Vagina (tissue), 2 donors: ENCODE results near the gene HSPA1B. TPM values are rescaled to one million over a fixed set of nuclear protein-coding genes. Genes with fewer than 3 reads are reported as not detected.

ENCODE experiments used
- DNase-seq, 2 donors: peaks; one replicate each; pipeline ENCODE4 v3.0.0-alpha.2; 2017; ENCODE audit errors: extremely low spot score in 2 of 2
- H3K27ac ChIP-seq: fragments of 200-600 bp; sonication (generic); one replicate; pipeline ENCODE4 v1.5.1; 2019
- H3K27me3 ChIP-seq: fragments of 200-600 bp; sonication (generic); one replicate; pipeline ENCODE4 v1.5.1; 2019
- H3K36me3 ChIP-seq, 2 donors: fragments of 200-600 bp; sonication (generic); one replicate each; pipeline ENCODE4 v1.5.1; 2017 to 2019
- H3K4me1 ChIP-seq: fragments of 200-600 bp; sonication (generic); one replicate; pipeline ENCODE4 v1.5.1; 2019
- H3K4me3 ChIP-seq, 2 donors: fragments of 200-600 bp; sonication (generic); 1 replicate in 1 of 2; 2 replicates in 1 of 2; pipeline ENCODE4 v1.5.1; 2016 to 2019
- H3K9me3 ChIP-seq: fragments of 200-600 bp; sonication (generic); one replicate; pipeline ENCODE4 v1.5.1; 2019
- CTCF ChIP-seq, 3 experiments: fragments of 450-650 bp in 2 of 3; fragments of 200-600 bp in 1 of 3; sonication (generic) in 1 of 3; IDR thresholded peaks; one replicate each; pipeline ENCODE4 v1.5.1; 2017 to 2019; ENCODE audit warnings: antibody characterized with exemption in 3 of 3, mild to moderate bottlenecking in 2 of 3, moderate library complexity in 2 of 3
- POLR2A ChIP-seq, 2 donors: fragments of 450-650 bp; IDR thresholded peaks; one replicate each; pipeline ENCODE4 v1.6.1; 2017; ENCODE audit warnings: antibody characterized with exemption in 2 of 2, mild to moderate bottlenecking in 2 of 2, moderate library complexity in 2 of 2
- POLR2AphosphoS5 ChIP-seq, 2 donors: sonication (generic); formaldehyde crosslinking; IDR thresholded peaks; one replicate each; pipeline ENCODE4 v1.9.0; 2017; ENCODE audit warnings: antibody characterized with exemption in 2 of 2, mild to moderate bottlenecking in 2 of 2, low read depth in 1 of 2; ENCODE audit not compliant: insufficient read depth in 1 of 2
- intact Hi-C: fragments of 100-400 bp; cut with DNase I; formaldehyde crosslinking; loops from one replicate; pipeline ENCODE4 v1.15.1; 2023
- small RNA-seq: library from RNA; depleted of rRNA; stranded (forward); fragments of <200 nt; gene quantifications from one replicate; pipeline ENCODE3, GENCODE V24; 2016
- total RNA-seq: library from RNA; depleted of rRNA; stranded (reverse); fragments of >200 nt; gene quantifications from one replicate; pipeline ENCODE4 v1.2.3, GENCODE V29; 2016

Gene HSPA1B
- total RNA-seq, 1 donor from 2014 or later, result 466 TPM

- Histone ChIP-seq H3K36me3 (peaks cover 0 to 34% of the 10 kb centered on the region in 2 donors), H3K4me3 (no peak overlapping the region), H3K9me3 (no peaks in the 10 kb centered on the region), H3K27ac (no peak overlapping the region), H3K27me3 (no peaks in the 10 kb centered on the region), H3K4me1 (no peaks in the 10 kb centered on the region)
- TF ChIP-seq POLR2AphosphoS5 (IDR thresholded peaks at IDR 0.05; ENCODE audit: insufficient read depth in 1 of 2, low read depth in 1 of 2) (no peak), CTCF (IDR thresholded peaks at IDR 0.05) (no peak), POLR2A (IDR thresholded peaks at IDR 0.05) (no peak)
- no peak for DNase-seq
- intact Hi-C loops, result no loop called here
Observed at GRCh38 chr6:31877651-31878161, 50.2 kb downstream of the HSPA1B start.

DNA sequence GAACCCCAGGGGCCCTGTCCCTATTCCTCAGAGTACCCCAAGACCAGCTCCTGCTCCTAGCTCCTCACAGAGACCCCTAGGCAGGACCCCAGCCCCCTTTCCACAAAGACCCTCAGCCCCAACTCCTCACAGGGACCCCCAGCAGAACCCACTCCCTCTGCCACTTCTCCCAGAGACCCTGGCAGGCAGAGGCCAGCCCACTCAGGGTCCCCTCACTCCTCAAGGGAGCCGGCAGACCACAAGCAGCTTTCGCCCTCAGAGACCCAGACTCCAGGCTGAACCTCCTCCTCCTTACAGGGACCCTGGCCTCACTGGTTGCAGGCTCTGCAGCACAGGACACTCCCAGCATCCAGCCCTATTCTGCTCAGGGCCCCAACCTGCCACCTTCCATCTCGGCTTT, 50.7 kb downstream of the HSPA1B start:
- intact Hi-C loops, result no loop called here
- H3K4me1 ChIP-seq, result no peaks in the 10 kb centered on the region
- peaks cover 0 to 39% of the 10 kb centered on the region in 2 donors for H3K36me3 ChIP-seq
- no peaks in the 10 kb centered on the region for H3K27me3 ChIP-seq
- no peak overlapping the region for H3K4me3 ChIP-seq
- H3K9me3 ChIP-seq, result no peaks in the 10 kb centered on the region
- no peak for TF ChIP-seq POLR2AphosphoS5 (IDR thresholded peaks at IDR 0.05; ENCODE audit: insufficient read depth in 1 of 2, low read depth in 1 of 2)
- no peak for TF ChIP-seq POLR2A (IDR thresholded peaks at IDR 0.05)
- no peak for TF ChIP-seq CTCF (IDR thresholded peaks at IDR 0.05)
- H3K27ac ChIP-seq, result no peak overlapping the region
- no peak for DNase-seq

GRCh38 chr6:31878726-31879125, 51.2 kb downstream of the HSPA1B start, which contains the start of gene SLC44A4:
Gene SLC44A4, minus strand, starts transcription at chr6:31878997. Its CDS starts 17 bp downstream, at chr6:31878980.
- Histone ChIP-seq H3K27ac (no peak within 1 kb of the TSS), H3K4me3 (no peak within 1 kb of the TSS), H3K4me1 (no peaks in the 10 kb centered on the region), H3K27me3 (no peaks in the 10 kb centered on the region), H3K36me3 (peaks cover 0 to 44% of the 10 kb centered on the region in 2 donors), H3K9me3 (no peaks in the 10 kb centered on the region)
- intact Hi-C loops, result no loop called here
- TF ChIP-seq CTCF (IDR thresholded peaks at IDR 0.05) (no peak), POLR2AphosphoS5 (IDR thresholded peaks at IDR 0.05; ENCODE audit: insufficient read depth in 1 of 2, low read depth in 1 of 2) (no peak), POLR2A (IDR thresholded peaks at IDR 0.05) (no peak)
- no peak for DNase-seq

GRCh38 chr6:31879143-31879542, 51.6 kb downstream of the HSPA1B start:
- H3K4me1 ChIP-seq, result no peaks in the 10 kb centered on the region
- DNase-seq, result no peak
- intact Hi-C loops, result no loop called here
- no peaks in the 10 kb centered on the region for H3K27me3 ChIP-seq
- no peaks in the 10 kb centered on the region for H3K9me3 ChIP-seq
- H3K4me3 ChIP-seq, result no peak overlapping the region
- TF ChIP-seq POLR2A (IDR thresholded peaks at IDR 0.05), result no peak
- no peak for TF ChIP-seq POLR2AphosphoS5 (IDR thresholded peaks at IDR 0.05; ENCODE audit: insufficient read depth in 1 of 2, low read depth in 1 of 2)
- TF ChIP-seq CTCF (IDR thresholded peaks at IDR 0.05), result no peak
- H3K36me3 ChIP-seq, result peaks cover 0 to 48% of the 10 kb centered on the region in 2 donors
- H3K27ac ChIP-seq, result no peak overlapping the region

Small RNA genes within 50 kb of the gene (small RNA-seq; reads per million reads assigned to genes)
- gene RF00019, result not detected
- gene SNORD48, result 338 reads per million, percentile 98 among the genes with 10 or more reads in this experiment
- gene SNORD52, result not detected

Other genes with a start within 250 kb of the HSPA1B start
- 5.4 TPM for gene LTB, start 245.3 kb upstream of the HSPA1B start, total RNA-seq
- not detected for gene LST1, start 241.5 kb upstream of the HSPA1B start, total RNA-seq
- gene NCR3, start 234.7 kb upstream of the HSPA1B start, total RNA-seq, result not detected
- 25.0 TPM for gene AIF1, start 212.5 kb upstream of the HSPA1B start, total RNA-seq
- gene PRRC2A, start 207.0 kb upstream of the HSPA1B start, total RNA-seq, result 74.6 TPM
- gene BAG6, start 175.1 kb upstream of the HSPA1B start, total RNA-seq, result 139 TPM
- gene APOM, start 171.8 kb upstream of the HSPA1B start, total RNA-seq, result not detected
- gene C6orf47, start 167.0 kb upstream of the HSPA1B start, total RNA-seq, result 15.2 TPM
- gene GPANK1, start 162.7 kb upstream of the HSPA1B start, total RNA-seq, result 16.9 TPM
- 219 TPM for gene CSNK2B, start 161.7 kb upstream of the HSPA1B start, total RNA-seq
- 7.4 TPM for gene LY6G5B, start 157.8 kb upstream of the HSPA1B start, total RNA-seq
- 1.7 TPM for gene LY6G5C, start 146.7 kb upstream of the HSPA1B start, total RNA-seq
- 53.0 TPM for gene ABHD16A, start 124.4 kb upstream of the HSPA1B start, total RNA-seq
- not detected for gene LY6G6F, start 120.9 kb upstream of the HSPA1B start, total RNA-seq
- not detected for gene LY6G6D, start 112.4 kb upstream of the HSPA1B start, total RNA-seq
- not detected for gene LY6G6C, start 106.0 kb upstream of the HSPA1B start, total RNA-seq
- gene MPIG6B, start 104.4 kb upstream of the HSPA1B start, total RNA-seq, result not detected
- 108 TPM for gene DDAH2, start 98.4 kb upstream of the HSPA1B start, total RNA-seq
- 250 TPM for gene CLIC1, start 91.2 kb upstream of the HSPA1B start, total RNA-seq
- 11.0 TPM for gene MSH5, start 87.7 kb upstream of the HSPA1B start, total RNA-seq
- gene SAPCD1, start 65.1 kb upstream of the HSPA1B start, total RNA-seq, result not detected
- gene VWA7, start 50.4 kb upstream of the HSPA1B start, total RNA-seq, result 0.74 TPM
- gene VARS1, start 32.0 kb upstream of the HSPA1B start, total RNA-seq, result 39.8 TPM
- gene LSM2, start 20.8 kb upstream of the HSPA1B start, total RNA-seq, result 51.6 TPM
- 0.98 TPM for gene HSPA1L, start 12.5 kb upstream of the HSPA1B start, total RNA-seq
- 345 TPM for gene HSPA1A, start 12.2 kb upstream of the HSPA1B start, total RNA-seq
- gene NEU1, start 35.1 kb downstream of the HSPA1B start, total RNA-seq, result 26.0 TPM
- 5.9 TPM for gene SLC44A4, start 51.3 kb downstream of the HSPA1B start, total RNA-seq
- gene EHMT2, start 70.0 kb downstream of the HSPA1B start, total RNA-seq, result 45.2 TPM
- gene ZBTB12, start 74.3 kb downstream of the HSPA1B start, total RNA-seq, result 1.7 TPM
- 2.9 TPM for gene C2, start 100.0 kb downstream of the HSPA1B start, total RNA-seq
- 9.6 TPM for gene CFB, start 118.4 kb downstream of the HSPA1B start, total RNA-seq
- gene NELFE, start 131.2 kb downstream of the HSPA1B start, total RNA-seq, result 100 TPM
- 35.4 TPM for gene SKIC2, start 131.4 kb downstream of the HSPA1B start, total RNA-seq
- gene DXO, start 144.4 kb downstream of the HSPA1B start, total RNA-seq, result 15.5 TPM
- 31.4 TPM for gene C4A, start 154.3 kb downstream of the HSPA1B start, total RNA-seq
- 23.1 TPM for gene C4B, start 187.1 kb downstream of the HSPA1B start, total RNA-seq
- gene CYP21A2, start 210.7 kb downstream of the HSPA1B start, total RNA-seq, result 9.3 TPM